Stimulated activated CD8-positive, alpha-beta memory T cell treated with anti-CD3 and anti-CD28 coated beads, Interleukin-2, amount 100 ng/mL, for 1 hour (primary cell): Measurements from ENCODE around the gene SRL.
A peak's percentile ranks its signal among the peaks of the same experiment; 100 is the strongest.

ENCODE experiments used
- DNase-seq, 2 donors: peaks; one replicate each; pipeline ENCODE4 v3.0.0-alpha.2; 2020; ENCODE audit warnings: low read depth in 2 of 2

SRL gene

GRCh38 chr16:4202615-4203345 is 39.1 kb downstream of the SRL start:
- no peak for DNase-seq

GRCh38 chr16:4200781-4201137 is 41.1 kb downstream of the SRL start:
- DNase-seq = no peak

- DNase-seq = peak in 1 of 2 donors; percentile 6
These were observed 41.7 kb downstream of the SRL start for GRCh38 chr16:4200000-4200780.

- DNase-seq = no peak
These were observed 43.1 kb downstream of the SRL start for GRCh38 chr16:4198816-4199215.

GRCh38 chr16:4194661-4195060 is 47.2 kb downstream of the SRL start:
- no peak for DNase-seq

- no peak for DNase-seq
These were observed 48.0 kb downstream of the SRL start for GRCh38 chr16:4193920-4194319.

GRCh38 chr16:4192206-4192605 is 49.7 kb downstream of the SRL start:
- DNase-seq = no peak

- no peak for DNase-seq
These were observed 51.1 kb downstream of the SRL start for GRCh38 chr16:4190712-4191333.

- DNase-seq = no peak
These were observed 51.8 kb downstream of the SRL start for GRCh38 chr16:4190086-4190485.

GRCh38 chr16:4184038-4184702 is 57.7 kb downstream of the SRL start:
- DNase-seq = no peak

GRCh38 chr16:4183237-4184037 is 58.4 kb downstream of the SRL start:
- DNase-seq = peak; percentile 74

- no peak for DNase-seq
These were observed 59.2 kb downstream of the SRL start for GRCh38 chr16:4182581-4183236.

GRCh38 chr16:4180511-4180910 is 61.4 kb downstream of the SRL start:
- no peak for DNase-seq

- no peak for DNase-seq
These were observed 62.1 kb downstream of the SRL start for GRCh38 chr16:4179763-4180260.

GRCh38 chr16:4179020-4179419 is 62.9 kb downstream of the SRL start:
- no peak for DNase-seq

GRCh38 chr16:4178468-4179010 is 63.3 kb downstream of the SRL start:
- DNase-seq = no peak

GRCh38 chr16:4176906-4177417 is 64.9 kb downstream of the SRL start:
- no peak for DNase-seq

- no peak for DNase-seq
These were observed 66.0 kb downstream of the SRL start for GRCh38 chr16:4175849-4176248.

- DNase-seq = no peak
These were observed 69.8 kb downstream of the SRL start for GRCh38 chr16:4172070-4172469.

- no peak for DNase-seq
These were observed 72.5 kb downstream of the SRL start for GRCh38 chr16:4169415-4169814.
